H1 (cell line): ENCODE results near the gene USH1C. TPM values are rescaled to one million over a fixed set of nuclear protein-coding genes. Genes with fewer than 3 reads are reported as not detected.

Experiments
- CTCF ChIA-PET: fragments of 300-600 bp; sonication (Branson Sonifier 250); formaldehyde crosslinking; loops from one replicate; lab custom pipeline; 2021; ENCODE audit not compliant: partially characterized antibody; lab: Charles Lee
- POLR2A ChIA-PET: fragments of 300-600 bp; sonication (Branson Sonifier 250); formaldehyde crosslinking; loops from one replicate; lab custom pipeline; 2021; ENCODE audit warnings: inconsistent platforms; ENCODE audit not compliant: partially characterized antibody; lab: Charles Lee
- DNase-seq, 2 experiments: peaks; one replicate each; pipeline versions ENCODE4 v3.0.0 to v3.0.0-alpha.2; 2010 to 2022; ENCODE audit warnings: low spot score in 2 of 2, low read depth in 1 of 2, mixed read lengths in 1 of 2
- FAIRE-seq: peaks from 2 replicates; lab custom pipeline; 2011; peaks lifted over from hg19 to GRCh38; lab: Jason Lieb, UNC
- H2AFZ ChIP-seq: 2 replicates; pipeline ENCODE4 v1.8.1; 2012; ENCODE audit warnings: low read length, inconsistent platforms
- H2AK5ac ChIP-seq: 2 replicates; pipeline ENCODE4 v1.6.1; 2013; ENCODE audit warnings: low read depth, low read length
- H2BK120ac ChIP-seq: replicated peaks from 2 replicates; pipeline ENCODE3; 2013; ENCODE audit warnings: low read depth, low read length, inconsistent platforms
- H2BK12ac ChIP-seq: 2 replicates; pipeline ENCODE4 v1.6.1; 2013; ENCODE audit warnings: low read depth, low read length
- H2BK15ac ChIP-seq: 2 replicates; pipeline ENCODE4 v1.6.1; 2013; ENCODE audit warnings: low read length
- H2BK20ac ChIP-seq: 2 replicates; pipeline ENCODE4 v1.6.1; 2013; ENCODE audit warnings: low read length
- H2BK5ac ChIP-seq: 2 replicates; pipeline ENCODE4 v1.6.1; 2013; ENCODE audit warnings: low read depth, low read length
- H3K14ac ChIP-seq: 2 replicates; pipeline ENCODE4 v1.6.1; 2013; ENCODE audit warnings: inconsistent platforms; ENCODE audit not compliant: insufficient read length
- H3K18ac ChIP-seq: 2 replicates; pipeline ENCODE4 v1.6.1; 2013; ENCODE audit warnings: low read length; ENCODE audit errors: extremely low read depth
- H3K23ac ChIP-seq: 2 replicates; pipeline ENCODE4 v1.6.1; 2013; ENCODE audit warnings: inconsistent platforms; ENCODE audit not compliant: insufficient read length
- H3K23me2 ChIP-seq: 2 replicates; pipeline ENCODE4 v1.6.1; 2013; ENCODE audit warnings: low read depth, low read length
- H3K27ac ChIP-seq: 2 replicates; pipeline ENCODE4 v1.6.1; 2011; ENCODE audit warnings: low read depth, low read length, inconsistent platforms
- H3K27me3 ChIP-seq, 4 experiments: replicated peaks in 1 of 4; 1 replicate in 1 of 4; 2 replicates in 3 of 4; pipeline versions ENCODE4 v1.6.1 to v1.8.1; 2011 to 2013; ENCODE audit warnings: low read length in 3 of 4, mild to moderate bottlenecking in 3 of 4, inconsistent platforms in 2 of 4, mixed read lengths in 2 of 4, moderate library complexity in 1 of 4; ENCODE audit not compliant: control insufficient read depth in 3 of 4, insufficient read depth in 3 of 4; ENCODE audit errors: extremely low read depth in 1 of 4
- H3K36me3 ChIP-seq, 4 experiments: 2 replicates each; pipeline versions ENCODE4 v1.6.1 to v1.8.1; 2011 to 2013; ENCODE audit warnings: mild to moderate bottlenecking in 4 of 4, low read length in 3 of 4, moderate library complexity in 2 of 4, control low read depth in 1 of 4, inconsistent platforms in 1 of 4; ENCODE audit not compliant: insufficient read depth in 4 of 4, control insufficient read depth in 2 of 4
- H3K4ac ChIP-seq: replicated peaks from 2 replicates; pipeline ENCODE3; 2013; ENCODE audit warnings: low read length, low read depth, mixed read lengths, inconsistent platforms; ENCODE audit not compliant: insufficient read length
- H3K4me1 ChIP-seq, 4 experiments: replicated peaks in 1 of 4; 1 replicate in 1 of 4; 2 replicates in 3 of 4; pipeline versions ENCODE4 v1.6.1 to v1.8.1; 2011 to 2013; ENCODE audit warnings: low read length in 3 of 4, inconsistent platforms in 2 of 4, mixed read lengths in 1 of 4; ENCODE audit not compliant: insufficient read depth in 4 of 4, control insufficient read depth in 3 of 4
- H3K4me2 ChIP-seq, 2 experiments: 2 replicates each; pipeline versions ENCODE4 v1.6.1 to v1.8.1; 2011 to 2013; ENCODE audit warnings: low read depth in 2 of 2, low read length in 2 of 2, control low read depth in 1 of 2, inconsistent platforms in 1 of 2, mild to moderate bottlenecking in 1 of 2; ENCODE audit not compliant: insufficient read depth in 1 of 2
- H3K4me3 ChIP-seq, 4 experiments: fragments of 200-600, 300-600 bp in 1 of 4; sonication (generic), shearing (Covaris generic), sonication (Bioruptor Twin) in 1 of 4; 2 replicates each; pipeline versions ENCODE4 v1.5.1 to v1.8.1; 2011 to 2016; ENCODE audit warnings: low read length in 4 of 4, low read depth in 3 of 4, control low read depth in 2 of 4, inconsistent platforms in 2 of 4, mild to moderate bottlenecking in 2 of 4, mixed read lengths in 1 of 4, moderate library complexity in 1 of 4; ENCODE audit not compliant: insufficient read depth in 2 of 4; ENCODE audit errors: extremely low read depth in 1 of 4
- H3K56ac ChIP-seq: replicated peaks from 2 replicates; pipeline ENCODE3; 2013; ENCODE audit warnings: low read depth, mild to moderate bottlenecking, mixed read lengths, low read length, inconsistent platforms; ENCODE audit not compliant: insufficient read length
- H3K79me1 ChIP-seq: 2 replicates; pipeline ENCODE4 v1.6.1; 2013; ENCODE audit warnings: low read depth, low read length, control low read depth
- H3K79me2 ChIP-seq, 2 experiments: 2 replicates each; pipeline versions ENCODE4 v1.6.1 to v1.8.1; 2012 to 2013; ENCODE audit warnings: low read length in 2 of 2, mild to moderate bottlenecking in 2 of 2, inconsistent platforms in 1 of 2; ENCODE audit not compliant: insufficient read depth in 2 of 2, control insufficient read depth in 1 of 2
- H3K9ac ChIP-seq, 4 experiments: replicated peaks in 1 of 4; 1 replicate in 1 of 4; 2 replicates in 3 of 4; pipeline versions ENCODE4 v1.6.1 to v1.8.1; 2011 to 2013; ENCODE audit warnings: low read depth in 3 of 4, low read length in 3 of 4, control low read depth in 2 of 4, mild to moderate bottlenecking in 2 of 4, moderate library complexity in 2 of 4, inconsistent platforms in 1 of 4; ENCODE audit errors: extremely low read depth in 1 of 4
- H3K9me3 ChIP-seq, 2 experiments: 2 replicates each; pipeline versions ENCODE4 v1.6.1 to v1.8.1; 2012 to 2013; ENCODE audit warnings: mild to moderate bottlenecking in 2 of 2, moderate library complexity in 2 of 2, control low read depth in 1 of 2, inconsistent platforms in 1 of 2, low read depth in 1 of 2, low read length in 1 of 2, mixed read lengths in 1 of 2; ENCODE audit not compliant: insufficient read depth in 2 of 2
- H4K20me1 ChIP-seq, 2 experiments: replicated peaks in 1 of 2; 2 replicates each; pipeline versions ENCODE3 to v1.8.1; 2011 to 2013; ENCODE audit warnings: inconsistent platforms in 2 of 2, low read length in 2 of 2, mild to moderate bottlenecking in 1 of 2; ENCODE audit not compliant: insufficient read depth in 2 of 2, control insufficient read depth in 1 of 2
- H4K5ac ChIP-seq: 2 replicates; pipeline ENCODE4 v1.6.1; 2013; ENCODE audit warnings: low read length, low read depth, mixed read lengths, inconsistent platforms; ENCODE audit not compliant: insufficient read length
- H4K8ac ChIP-seq: 2 replicates; pipeline ENCODE4 v1.8.0; 2013; ENCODE audit warnings: mild to moderate bottlenecking, moderate library complexity, low read length, inconsistent platforms; ENCODE audit not compliant: insufficient read depth; ENCODE audit errors: extremely low read depth
- H4K91ac ChIP-seq: replicated peaks from 2 replicates; pipeline ENCODE3; 2013; ENCODE audit warnings: low read length, mixed read lengths, inconsistent platforms; ENCODE audit not compliant: insufficient read length
- ASH2L ChIP-seq: fragments of 200-600, 300-600 bp; sonication (generic); IDR thresholded peaks from one replicate; pipeline ENCODE4 v1.7.1; 2017; ENCODE audit warnings: low read length
- BCL11A ChIP-seq, 2 experiments: IDR thresholded peaks; one replicate each; pipeline ENCODE4 v1.6.1; 2011; ENCODE audit warnings: low read depth in 2 of 2, low read length in 2 of 2, mild to moderate bottlenecking in 2 of 2
- CHD2 ChIP-seq: IDR thresholded peaks from 2 replicates; pipeline ENCODE4 v1.6.1; 2012; ENCODE audit warnings: low read length, improper control_type of control experiment
- EP300 ChIP-seq, 2 experiments: IDR thresholded peaks; 1 replicate in 1 of 2; 2 replicates in 1 of 2; pipeline ENCODE4 v1.6.1; 2011 to 2012; ENCODE audit warnings: low read depth in 2 of 2, low read length in 2 of 2, mild to moderate bottlenecking in 2 of 2, borderline replicate concordance in 1 of 2, inconsistent platforms in 1 of 2, moderate library complexity in 1 of 2
- JUN ChIP-seq: IDR thresholded peaks from 2 replicates; pipeline ENCODE4 v1.6.1; 2011; ENCODE audit warnings: low read depth, mild to moderate bottlenecking, improper control_type of control experiment, low read length
- JUND ChIP-seq: IDR thresholded peaks from 2 replicates; pipeline ENCODE4 v1.6.1; 2011; ENCODE audit warnings: mild to moderate bottlenecking, improper control_type of control experiment, low read length
- RNF2 ChIP-seq: fragments of 200-900, 300-1000 bp; sonication (generic); IDR thresholded peaks from 2 replicates; pipeline ENCODE4 v1.7.1; 2016; ENCODE audit warnings: borderline replicate concordance, low read depth, mild to moderate bottlenecking, antibody characterized with exemption, low read length; ENCODE audit not compliant: poor library complexity, severe bottlenecking; ENCODE audit errors: missing control alignments
- SIN3A ChIP-seq, 2 experiments: IDR thresholded peaks in 1 of 2; conservative IDR thresholded peaks in 1 of 2; 2 replicates each; pipeline ENCODE4 v1.6.1; 2011 to 2012; ENCODE audit warnings: low read length in 2 of 2, improper control_type of control experiment in 1 of 2, low read depth in 1 of 2, mild to moderate bottlenecking in 1 of 2
- TCF12 ChIP-seq: IDR thresholded peaks from 2 replicates; pipeline ENCODE4 v1.6.1; 2011; ENCODE audit warnings: low read depth, mild to moderate bottlenecking, low read length
- WGBS, 2 experiments: shearing (Covaris generic) in 1 of 2; methylation state at CpG; one replicate each; pipeline versions ENCODE4 v1.1.6 to v1.1.7; 2013 to 2015; ENCODE audit warnings: low lambda C conversion rate in 2 of 2, mixed read lengths in 2 of 2, inconsistent platforms in 1 of 2, low coverage in 1 of 2, missing lambda C conversion rate in 1 of 2; ENCODE audit not compliant: insufficient replicate concordance in 2 of 2, insufficient coverage in 1 of 2, insufficient read length in 1 of 2; ENCODE audit errors: extremely low coverage in 1 of 2, missing lambda C conversion rate in 1 of 2; 5-methylcytosine and 5-hydroxymethylcytosine counted together
- polyA plus RNA-seq, 7 experiments: library from polyadenylated mRNA; depleted of rRNA in 3 of 7; stranded (reverse) in 5 of 7; unstranded in 2 of 7; fragments of >200 nt in 5 of 7; fragments of 200-250 nt in 2 of 7; gene quantifications; 1 replicate in 5 of 7; 2 replicates in 1 of 7; 4 replicates in 1 of 7; pipeline versions ENCODE4 v1.2.1 to v1.2.3, GENCODE V29; 2011 to 2013; ENCODE audit warnings: missing spikeins in 2 of 7, mixed read lengths in 2 of 7
- total RNA-seq: library from RNA; stranded (reverse); fragmentation: NEBNext Ultra II Directional; extraction: Animal tissue kit (Norgen Biotek cat#: 25700); gene quantifications from 2 replicates; pipeline ENCODE4 v1.2.1, GENCODE V29; 2021

The USH1C gene
- total and polyA plus RNA-seq, 2 of the 8 experiments (the other 6 are each of a cell fraction or from before 2014, with no cell fraction given) = 1.3 to 1.6 TPM

- no peak overlapping the region for H2AFZ ChIP-seq
- H3K14ac ChIP-seq = no peak overlapping the region
- H2BK20ac ChIP-seq = no peak overlapping the region
- ChIA-PET CTCF (interaction anchor here (1.0 to 44.8 kb wide), 9 partner anchors 1 to 217 kb away, joined by 3 to 1414 read pairs (median 11); partner anchors contain the start of gene KCNJ11), POLR2A (interaction anchor here (0.6 kb wide), 1 partner anchor 9 kb away, joined by 4 read pairs; no protein-coding TSS in a partner anchor)
- peaks cover 0 to 2% (median under 1%) of the 10 kb centered on the region in 4 experiments; a peak in 5 of 7 replicates for H3K4me1 ChIP-seq
- H3K79me1 ChIP-seq = no peaks in the 10 kb centered on the region
- TF ChIP-seq TCF12 (no peak), EP300 (IDR thresholded peaks at IDR 0.05; ENCODE audit: borderline replicate concordance in 1 of 2, low read depth in 2 of 2, low read length in 2 of 2) (no peak), BCL11A (IDR thresholded peaks at IDR 0.05; ENCODE audit: low read depth in 2 of 2, low read length in 2 of 2) (no peak), CHD2 (no peak), SIN3A (conservative IDR thresholded peaks at IDR 0.05 in 1 of 2, IDR thresholded peaks at IDR 0.05 in 1 of 2; ENCODE audit: low read depth in 1 of 2, low read length in 2 of 2) (no peak), JUN (no peak), ASH2L (no peak), RNF2 (no peak), JUND (no peak)
- H3K18ac ChIP-seq = no peak overlapping the region
- H3K4me2 ChIP-seq = no peak overlapping the region
- H2BK12ac ChIP-seq = no peak overlapping the region
- no peak overlapping the region for H4K91ac ChIP-seq
- no peak overlapping the region for H2BK5ac ChIP-seq
- DNase-seq (no peak), FAIRE-seq (no peak)
- H3K4ac ChIP-seq = no peak overlapping the region
- no peak overlapping the region for H4K5ac ChIP-seq
- H3K56ac ChIP-seq = no peak overlapping the region
- H2BK15ac ChIP-seq = no peak overlapping the region
- no peaks in the 10 kb centered on the region for H3K79me2 ChIP-seq
- 80% methylated on average over 1 of the region's 1 CpG; no CpG with 5 or more reads in 1 of the 2 experiments for WGBS, 2 experiments
- H3K23me2 ChIP-seq = no peaks in the 10 kb centered on the region
- no peak overlapping the region for H4K8ac ChIP-seq
- H3K27me3 ChIP-seq = no peaks in the 10 kb centered on the region
- H3K27ac ChIP-seq = no peak overlapping the region
- no peak overlapping the region for H3K4me3 ChIP-seq
- H3K9me3 ChIP-seq = no peaks in the 10 kb centered on the region
- H3K23ac ChIP-seq = no peak overlapping the region
- H2BK120ac ChIP-seq = no peak overlapping the region
- H4K20me1 ChIP-seq = no peaks in the 10 kb centered on the region
- H2AK5ac ChIP-seq = no peak overlapping the region
- no peaks in the 10 kb centered on the region for H3K36me3 ChIP-seq
- H3K9ac ChIP-seq = no peak overlapping the region
Measured at GRCh38 chr11:17513853-17514252, 30.4 kb downstream of the USH1C start.
